ENCODE measurements around the gene OR51V1.

The OR51V1 gene

DNA sequence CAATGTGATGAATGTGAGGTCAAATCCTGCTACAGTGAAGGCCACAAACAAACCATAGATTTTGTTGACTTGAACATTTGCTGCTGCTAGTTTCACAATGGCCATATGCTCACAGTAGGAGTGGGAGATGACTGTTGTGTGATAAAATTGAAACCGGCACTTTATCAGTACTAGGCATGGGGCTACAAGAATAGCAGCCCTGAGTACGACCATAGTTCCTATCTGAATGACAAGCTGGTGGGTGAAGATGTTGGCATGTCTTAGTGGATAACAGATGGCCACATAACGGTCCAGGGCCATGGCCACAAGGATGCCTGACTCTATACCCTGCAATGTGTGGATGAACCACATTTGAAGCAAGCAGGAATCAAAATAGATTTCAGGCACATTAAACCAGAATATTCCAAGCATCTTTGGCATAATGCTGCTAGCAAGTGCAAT is 48.7 kb downstream of the OR51V1 start:
- no peak for TF ChIP-seq CTCF (IDR thresholded peaks at IDR 0.05)
